HepG2 (cell line): ENCODE measurements around the gene TFDP2. TPM values are rescaled to one million over a fixed set of nuclear protein-coding genes. Genes with fewer than 3 reads are reported as not detected.
A peak's percentile ranks its signal among the peaks of the same experiment; 100 is the strongest.

Experiments
- AGO1 ChIP-seq: fragments of 200-400 bp; formaldehyde crosslinking; IDR thresholded peaks from 2 replicates; pipeline ENCODE4 v1.6.1; 2017; ENCODE audit warnings: mild to moderate bottlenecking, low read depth, low read length, moderate library complexity; ENCODE audit not compliant: poor library complexity, severe bottlenecking
- ATF7 ChIP-seq, 2 experiments: fragments of 450-650 bp in 1 of 2; sonication (generic) in 1 of 2; formaldehyde crosslinking in 1 of 2; IDR thresholded peaks; 2 replicates each; pipeline versions ENCODE4 v1.4.0 to v1.6.1; 2016 to 2020; ENCODE audit warnings: antibody characterized with exemption in 1 of 2, mild to moderate bottlenecking in 1 of 2, missing genetic modification reagents in 1 of 2
- CBFB ChIP-seq: sonication (generic); formaldehyde crosslinking; IDR thresholded peaks from 2 replicates; pipeline ENCODE4 v1.4.0; 2020; ENCODE audit warnings: missing genetic modification reagents
- CC2D1A ChIP-seq: sonication (generic); formaldehyde crosslinking; IDR thresholded peaks from 2 replicates; pipeline ENCODE4 v1.8.1; 2023; ENCODE audit warnings: mild to moderate bottlenecking, missing genetic modification reagents
- DMAP1 ChIP-seq: IDR thresholded peaks from 2 replicates; pipeline ENCODE4 v1.6.1; 2016
- GTF3A ChIP-seq: sonication (generic); formaldehyde crosslinking; conservative IDR thresholded peaks from 2 replicates; pipeline ENCODE4 v1.4.0; 2020; ENCODE audit warnings: mild to moderate bottlenecking, missing genetic modification reagents
- HHEX ChIP-seq: IDR thresholded peaks from 2 replicates; pipeline ENCODE4 v1.6.1; 2016; ENCODE audit warnings: control low read depth
- HNRNPUL1 ChIP-seq: fragments of 200-400 bp; formaldehyde crosslinking; IDR thresholded peaks from 2 replicates; pipeline ENCODE4 v1.6.1; 2017; ENCODE audit warnings: low read depth, mild to moderate bottlenecking, low read length, moderate library complexity
- IKZF4 ChIP-seq: sonication (generic); formaldehyde crosslinking; IDR thresholded peaks from 2 replicates; pipeline ENCODE4 v1.5.1; 2020; ENCODE audit warnings: borderline replicate concordance, mild to moderate bottlenecking, low read depth, missing genetic modification reagents; ENCODE audit errors: not compliant biosample characterization
- JDP2 ChIP-seq: sonication (generic); formaldehyde crosslinking; IDR thresholded peaks from 2 replicates; pipeline ENCODE4 v1.8.1; 2022; ENCODE audit warnings: missing genetic modification reagents, borderline replicate concordance
- NCOA2 ChIP-seq: sonication (generic); formaldehyde crosslinking; IDR thresholded peaks from 2 replicates; pipeline ENCODE4 v1.8.0; 2022; ENCODE audit warnings: inconsistent platforms
- NR2F6 ChIP-seq, 2 experiments: IDR thresholded peaks; 2 replicates each; pipeline ENCODE4 v1.6.1; 2016; ENCODE audit warnings: antibody characterized with exemption in 1 of 2, mild to moderate bottlenecking in 1 of 2
- PHF20 ChIP-seq: sonication (generic); formaldehyde crosslinking; IDR thresholded peaks from 2 replicates; pipeline ENCODE4 v1.5.0; 2020; ENCODE audit warnings: mild to moderate bottlenecking, missing genetic modification reagents
- PITX1 ChIP-seq: sonication (generic); formaldehyde crosslinking; IDR thresholded peaks from 2 replicates; pipeline ENCODE4 v1.5.1; 2020; ENCODE audit warnings: mild to moderate bottlenecking, missing genetic modification reagents
- RNF2 ChIP-seq: fragments of 450-650 bp; conservative IDR thresholded peaks from 2 replicates; pipeline ENCODE4 v1.6.1; 2016; ENCODE audit warnings: low read depth
- SETDB1 ChIP-seq: sonication (generic); formaldehyde crosslinking; IDR thresholded peaks from 2 replicates; pipeline ENCODE4 v1.5.1; 2020; ENCODE audit warnings: missing genetic modification reagents, mild to moderate bottlenecking, borderline replicate concordance
- SMAD1 ChIP-seq: sonication (generic); formaldehyde crosslinking; IDR thresholded peaks from 2 replicates; pipeline ENCODE4 v1.4.0; 2020; ENCODE audit warnings: missing genetic modification reagents, low read depth, mild to moderate bottlenecking, borderline replicate concordance
- SMAD9 ChIP-seq: sonication (generic); formaldehyde crosslinking; IDR thresholded peaks from 2 replicates; pipeline ENCODE4 v1.5.1; 2020; ENCODE audit warnings: mild to moderate bottlenecking, missing genetic modification reagents
- TAF15 ChIP-seq: fragments of 200-400 bp; formaldehyde crosslinking; IDR thresholded peaks from one replicate; pipeline ENCODE4 v1.6.1; 2018; ENCODE audit warnings: mild to moderate bottlenecking, low read depth, low read length; ENCODE audit not compliant: poor library complexity, severe bottlenecking
- TRIM24 ChIP-seq: sonication (generic); formaldehyde crosslinking; IDR thresholded peaks from 2 replicates; pipeline ENCODE4 v1.8.0; 2022; ENCODE audit warnings: mild to moderate bottlenecking, missing genetic modification reagents
- ZNF598 ChIP-seq: sonication (generic); formaldehyde crosslinking; IDR thresholded peaks from 2 replicates; pipeline ENCODE4 v1.5.1; 2020; ENCODE audit warnings: mild to moderate bottlenecking, missing genetic modification reagents, borderline replicate concordance
- ZSCAN25 ChIP-seq: sonication (generic); formaldehyde crosslinking; IDR thresholded peaks from 2 replicates; pipeline ENCODE4 v1.8.0; 2022; ENCODE audit warnings: mild to moderate bottlenecking, missing genetic modification reagents
- ZSCAN9 ChIP-seq: IDR thresholded peaks from 2 replicates; pipeline ENCODE4 v1.6.1; 2016; ENCODE audit warnings: borderline replicate concordance
- polyA plus RNA-seq, 8 experiments: library from polyadenylated mRNA; depleted of rRNA in 3 of 8; stranded (reverse) in 7 of 8; unstranded in 1 of 8; fragments of >200 nt; fragmentation: Illumina TruSeq in 4 of 8; extraction: Trizol in 4 of 8; gene quantifications; 2 replicates each; pipeline versions ENCODE4 v1.2.1 to v1.2.3, GENCODE V29; 2011 to 2016; ENCODE audit warnings: low read depth in 4 of 8, missing spikeins in 1 of 8, mixed read lengths in 1 of 8; ENCODE audit not compliant: insufficient read depth in 1 of 8
- total RNA-seq, 5 experiments: library from RNA; depleted of rRNA; stranded (reverse); fragments of >200 nt; fragmentation: Illumina TruSeq; extraction: Trizol; gene quantifications; 2 replicates each; pipeline ENCODE4 v1.2.3, GENCODE V29; 2016; ENCODE audit warnings: low read depth in 1 of 5
- TF ChIP-seq, protein P1 (sequence below): sonication (generic); formaldehyde crosslinking; IDR thresholded peaks from 2 replicates; pipeline ENCODE4 v1.4.0; 2020; ENCODE audit warnings: missing genetic modification reagents, borderline replicate concordance
- TF ChIP-seq, protein P2 (sequence below): sonication (generic); formaldehyde crosslinking; IDR thresholded peaks from 2 replicates; pipeline ENCODE4 v1.8.1; 2023; ENCODE audit warnings: mild to moderate bottlenecking, missing genetic modification reagents

TFDP2 gene
- total and polyA plus RNA-seq, 2 of the 13 experiments (the other 11 are each of a cell fraction or from before 2014, with no cell fraction given): 17.9 to 37.4 TPM

DNA sequence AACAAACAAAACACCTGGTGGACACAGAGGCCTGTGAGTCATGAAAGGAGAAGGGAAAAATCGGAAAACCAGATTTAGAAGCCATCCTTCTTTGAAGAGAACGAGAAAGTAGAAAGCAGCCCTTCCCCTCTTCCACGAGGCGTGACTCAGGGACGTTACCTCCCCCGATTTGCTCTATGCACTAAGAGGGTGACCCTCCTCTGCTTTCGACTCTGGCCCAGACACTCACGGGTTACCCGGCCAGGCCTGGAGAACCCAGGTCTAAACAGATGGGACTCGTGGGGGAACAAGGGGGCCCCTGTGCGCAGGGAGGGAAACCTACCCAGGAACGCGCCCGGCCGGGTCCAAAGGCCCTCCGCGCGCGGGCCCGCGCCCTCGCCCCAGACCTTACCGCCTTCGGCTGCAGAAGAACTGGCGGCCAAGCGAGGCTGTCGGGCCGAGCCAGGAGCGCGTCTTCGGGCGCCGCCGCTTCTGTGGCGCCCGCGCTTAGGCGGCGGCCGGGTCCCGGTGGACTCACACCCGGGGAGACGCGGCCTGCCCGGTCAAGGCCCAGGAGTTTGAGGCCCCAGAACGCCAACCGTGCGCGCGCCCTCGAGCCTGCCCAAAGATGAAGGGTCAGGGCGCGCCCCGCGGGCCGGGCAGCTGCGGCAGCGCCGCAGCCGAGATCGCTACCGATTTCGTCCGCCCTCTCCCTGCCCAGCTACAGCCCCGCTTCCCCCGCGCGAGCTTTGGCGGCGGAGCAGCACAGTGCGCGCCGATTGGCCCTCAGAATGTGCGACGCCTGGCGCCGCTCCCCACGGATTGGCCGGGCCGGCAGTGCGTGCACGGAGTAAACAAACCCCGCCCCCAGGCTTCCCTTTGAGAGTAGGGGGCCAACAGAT lies at the start of gene TFDP2 (continued):
- TF ChIP-seq, protein P1, sequence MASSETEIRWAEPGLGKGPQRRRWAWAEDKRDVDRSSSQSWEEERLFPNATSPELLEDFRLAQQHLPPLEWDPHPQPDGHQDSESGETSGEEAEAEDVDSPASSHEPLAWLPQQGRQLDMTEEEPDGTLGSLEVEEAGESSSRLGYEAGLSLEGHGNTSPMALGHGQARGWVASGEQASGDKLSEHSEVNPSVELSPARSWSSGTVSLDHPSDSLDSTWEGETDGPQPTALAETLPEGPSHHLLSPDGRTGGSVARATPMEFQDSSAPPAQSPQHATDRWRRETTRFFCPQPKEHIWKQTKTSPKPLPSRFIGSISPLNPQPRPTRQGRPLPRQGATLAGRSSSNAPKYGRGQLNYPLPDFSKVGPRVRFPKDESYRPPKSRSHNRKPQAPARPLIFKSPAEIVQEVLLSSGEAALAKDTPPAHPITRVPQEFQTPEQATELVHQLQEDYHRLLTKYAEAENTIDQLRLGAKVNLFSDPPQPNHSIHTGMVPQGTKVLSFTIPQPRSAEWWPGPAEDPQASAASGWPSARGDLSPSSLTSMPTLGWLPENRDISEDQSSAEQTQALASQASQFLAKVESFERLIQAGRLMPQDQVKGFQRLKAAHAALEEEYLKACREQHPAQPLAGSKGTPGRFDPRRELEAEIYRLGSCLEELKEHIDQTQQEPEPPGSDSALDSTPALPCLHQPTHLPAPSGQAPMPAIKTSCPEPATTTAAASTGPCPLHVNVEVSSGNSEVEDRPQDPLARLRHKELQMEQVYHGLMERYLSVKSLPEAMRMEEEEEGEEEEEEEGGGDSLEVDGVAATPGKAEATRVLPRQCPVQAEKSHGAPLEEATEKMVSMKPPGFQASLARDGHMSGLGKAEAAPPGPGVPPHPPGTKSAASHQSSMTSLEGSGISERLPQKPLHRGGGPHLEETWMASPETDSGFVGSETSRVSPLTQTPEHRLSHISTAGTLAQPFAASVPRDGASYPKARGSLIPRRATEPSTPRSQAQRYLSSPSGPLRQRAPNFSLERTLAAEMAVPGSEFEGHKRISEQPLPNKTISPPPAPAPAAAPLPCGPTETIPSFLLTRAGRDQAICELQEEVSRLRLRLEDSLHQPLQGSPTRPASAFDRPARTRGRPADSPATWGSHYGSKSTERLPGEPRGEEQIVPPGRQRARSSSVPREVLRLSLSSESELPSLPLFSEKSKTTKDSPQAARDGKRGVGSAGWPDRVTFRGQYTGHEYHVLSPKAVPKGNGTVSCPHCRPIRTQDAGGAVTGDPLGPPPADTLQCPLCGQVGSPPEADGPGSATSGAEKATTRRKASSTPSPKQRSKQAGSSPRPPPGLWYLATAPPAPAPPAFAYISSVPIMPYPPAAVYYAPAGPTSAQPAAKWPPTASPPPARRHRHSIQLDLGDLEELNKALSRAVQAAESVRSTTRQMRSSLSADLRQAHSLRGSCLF (CRISPR knock-in tag): no peak
- TF ChIP-seq SETDB1 (CRISPR knock-in tag) (no peak), IKZF4 (CRISPR knock-in tag) (no peak), ZNF598 (CRISPR knock-in tag) (peak; percentile 80), HHEX (CRISPR knock-in tag) (no peak), HNRNPUL1 (no peak), NCOA2 (CRISPR knock-in tag) (0 out of 2 replicates have a peak, but pooled peaks have one; percentile 16), CBFB (peak; percentile 73; the same call in 1 of the 2 replicates), PITX1 (CRISPR knock-in tag) (no peak), TAF15 (no peak), PHF20 (peak; percentile 57; the same call in 1 of the 2 replicates), GTF3A (CRISPR knock-in tag) (no peak), TRIM24 (no peak), SMAD9 (CRISPR knock-in tag) (no peak), JDP2 (CRISPR knock-in tag) (no peak), ZSCAN25 (CRISPR knock-in tag) (peak; percentile 64; the same call in 1 of the 2 replicates), CC2D1A (CRISPR knock-in tag) (no peak), SMAD1 (CRISPR knock-in tag) (no peak), ATF7 (IDR thresholded peaks at IDR 0.05) (no peak), ATF7 (CRISPR knock-in tag; IDR thresholded peaks at IDR 0.05) (peak; percentile 7; the same call in 1 of the 2 replicates), RNF2 (peak; percentile 75), NR2F6 (IDR thresholded peaks at IDR 0.05) (no peak), NR2F6 (CRISPR knock-in tag; IDR thresholded peaks at IDR 0.05) (no peak), DMAP1 (peak; percentile 48), ZSCAN9 (CRISPR knock-in tag) (no peak), AGO1 (no peak)
- TF ChIP-seq, protein P2, sequence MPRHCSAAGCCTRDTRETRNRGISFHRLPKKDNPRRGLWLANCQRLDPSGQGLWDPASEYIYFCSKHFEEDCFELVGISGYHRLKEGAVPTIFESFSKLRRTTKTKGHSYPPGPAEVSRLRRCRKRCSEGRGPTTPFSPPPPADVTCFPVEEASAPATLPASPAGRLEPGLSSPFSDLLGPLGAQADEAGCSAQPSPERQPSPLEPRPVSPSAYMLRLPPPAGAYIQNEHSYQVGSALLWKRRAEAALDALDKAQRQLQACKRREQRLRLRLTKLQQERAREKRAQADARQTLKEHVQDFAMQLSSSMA (CRISPR knock-in tag): no peak; the same call in 1 of the 2 replicates
